ENCODE measurements around the gene KIF25.

Gene KIF25, protein sequence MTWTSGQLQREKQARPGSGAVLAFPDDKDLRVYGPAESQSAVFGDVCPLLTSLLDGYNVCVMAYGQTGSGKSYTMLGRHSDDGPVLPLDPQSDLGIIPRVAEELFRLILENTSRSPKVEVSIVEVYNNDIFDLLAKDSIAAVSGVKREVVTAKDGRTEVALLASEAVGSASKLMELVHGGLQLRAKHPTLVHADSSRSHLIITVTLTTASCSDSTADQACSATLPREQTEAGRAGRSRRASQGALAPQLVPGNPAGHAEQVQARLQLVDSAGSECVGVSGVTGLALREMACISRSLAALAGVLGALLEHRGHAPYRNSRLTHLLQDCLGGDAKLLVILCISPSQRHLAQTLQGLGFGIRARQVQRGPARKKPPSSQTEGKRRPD

GRCh38 chr6:167997642-167998041, at the start of gene KIF25:
Gene KIF25 (plus strand): TSS chr6:167997671. CDS start chr6:168029586, 31,915 bp downstream.
- Histone ChIP-seq H3K27ac (ENCODE audit: low read depth, low read length) (no peak within 1 kb of the TSS), H3K36me3 (ENCODE audit: control insufficient read depth, insufficient read depth, low read length) (no peaks in the 10 kb centered on the region), H3K9ac (ENCODE audit: low read length) (no peak within 1 kb of the TSS), H3K4me1 (ENCODE audit: control insufficient read depth, insufficient read depth, low read length) (no peaks in the 10 kb centered on the region), H3K4me3 (ENCODE audit: low read length) (no peak within 1 kb of the TSS), H3K27me3 (ENCODE audit: control insufficient read depth, insufficient read depth, low read length) (no peaks in the 10 kb centered on the region)

DNA sequence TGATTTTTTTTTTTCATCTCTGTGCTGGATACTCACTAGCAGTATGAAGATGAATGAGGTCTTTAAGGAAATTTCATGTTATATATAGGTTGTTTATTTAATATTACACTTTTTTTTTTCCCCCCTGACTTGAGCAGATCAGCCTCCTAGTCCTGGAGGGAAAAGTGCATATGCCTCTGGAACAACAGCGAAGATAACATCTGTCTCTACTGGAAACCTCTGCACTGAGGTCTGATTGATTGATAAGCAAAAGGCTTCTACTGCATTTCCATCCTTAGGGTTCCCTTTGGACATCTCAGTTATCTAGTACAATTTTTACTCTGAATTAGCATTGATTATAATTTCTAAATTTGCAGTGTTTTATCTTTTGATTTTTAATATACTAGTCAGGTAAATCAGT, 49.8 kb upstream of the KIF25 start:
- no peak overlapping the region for H3K27ac ChIP-seq (ENCODE audit: low read depth, low read length)
- peaks cover 27% of the 10 kb centered on the region for H3K36me3 ChIP-seq (ENCODE audit: control insufficient read depth, insufficient read depth, low read length)
- no peaks in the 10 kb centered on the region for H3K27me3 ChIP-seq (ENCODE audit: control insufficient read depth, insufficient read depth, low read length)
- no peaks in the 10 kb centered on the region for H3K4me1 ChIP-seq (ENCODE audit: control insufficient read depth, insufficient read depth, low read length)
- H3K9ac ChIP-seq (ENCODE audit: low read length), result no peak overlapping the region
- no peak overlapping the region for H3K4me3 ChIP-seq (ENCODE audit: low read length)

- Histone ChIP-seq H3K27ac (ENCODE audit: low read depth, low read length) (no peak overlapping the region), H3K4me3 (ENCODE audit: low read length) (no peak overlapping the region), H3K27me3 (ENCODE audit: control insufficient read depth, insufficient read depth, low read length) (no peaks in the 10 kb centered on the region), H3K4me1 (ENCODE audit: control insufficient read depth, insufficient read depth, low read length) (no peaks in the 10 kb centered on the region), H3K36me3 (ENCODE audit: control insufficient read depth, insufficient read depth, low read length) (peaks cover 24% of the 10 kb centered on the region), H3K9ac (ENCODE audit: low read length) (no peak overlapping the region)
These were observed 48.8 kb upstream of the KIF25 start for GRCh38 chr6:167948716-167949115.

DNA sequence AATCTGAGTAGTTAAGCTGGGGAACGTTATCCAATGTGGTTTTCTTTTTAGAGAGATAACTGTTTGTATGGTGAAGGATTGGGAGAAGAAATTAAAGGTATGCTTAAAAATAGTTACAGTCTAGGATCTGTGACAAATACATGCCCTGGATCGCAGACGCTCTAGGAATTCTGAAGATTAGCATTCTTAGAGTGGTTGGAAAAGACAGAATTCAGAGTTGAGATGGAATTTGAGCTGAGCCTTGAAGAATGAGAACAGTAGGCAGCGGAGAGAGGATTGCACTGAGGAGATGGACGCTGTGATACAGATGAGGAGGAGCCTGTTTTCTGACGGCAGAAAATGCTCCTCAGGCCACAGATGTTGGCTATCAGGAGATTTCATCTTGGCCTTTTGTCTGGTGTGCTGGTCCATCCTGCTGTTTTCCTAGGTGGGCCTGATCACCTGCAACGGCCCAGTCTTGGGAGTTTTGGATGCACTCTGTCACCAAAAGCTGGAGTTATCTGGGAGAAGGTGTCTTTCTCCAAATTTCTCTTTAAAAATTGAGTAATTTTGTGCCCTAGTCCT, 48.3 kb upstream of the KIF25 start:
- no peak overlapping the region for H3K4me3 ChIP-seq (ENCODE audit: low read length)
- H3K27ac ChIP-seq (ENCODE audit: low read depth, low read length), result no peak overlapping the region
- H3K36me3 ChIP-seq (ENCODE audit: control insufficient read depth, insufficient read depth, low read length), result peaks cover 24% of the 10 kb centered on the region
- no peaks in the 10 kb centered on the region for H3K4me1 ChIP-seq (ENCODE audit: control insufficient read depth, insufficient read depth, low read length)
- H3K27me3 ChIP-seq (ENCODE audit: control insufficient read depth, insufficient read depth, low read length), result no peaks in the 10 kb centered on the region
- H3K9ac ChIP-seq (ENCODE audit: low read length), result no peak overlapping the region

- Histone ChIP-seq H3K36me3 (ENCODE audit: control insufficient read depth, insufficient read depth, low read length) (peaks cover 20% of the 10 kb centered on the region), H3K27me3 (ENCODE audit: control insufficient read depth, insufficient read depth, low read length) (no peaks in the 10 kb centered on the region), H3K4me3 (ENCODE audit: low read length) (no peak overlapping the region), H3K27ac (ENCODE audit: low read depth, low read length) (no peak overlapping the region), H3K4me1 (ENCODE audit: control insufficient read depth, insufficient read depth, low read length) (no peaks in the 10 kb centered on the region), H3K9ac (ENCODE audit: low read length) (no peak overlapping the region)
These were observed 45.5 kb upstream of the KIF25 start for GRCh38 chr6:167951781-167952511.

DNA sequence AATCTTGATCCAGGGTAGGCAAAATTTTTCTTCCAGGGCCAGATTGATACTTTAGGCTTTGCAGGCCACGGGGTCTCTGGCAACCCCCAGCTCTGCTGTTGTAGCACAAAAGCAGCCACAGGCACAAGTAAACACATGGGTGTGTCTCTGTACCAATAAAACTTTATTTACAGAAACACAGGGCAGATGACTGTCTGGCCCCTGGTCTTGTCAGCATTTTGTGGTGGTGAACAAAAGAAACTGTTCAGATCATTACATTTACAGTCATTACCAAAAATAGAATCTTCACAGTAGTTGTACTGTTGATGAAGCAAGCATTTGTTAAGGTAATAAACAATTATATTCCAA, 45.0 kb upstream of the KIF25 start:
- no peaks in the 10 kb centered on the region for H3K4me1 ChIP-seq (ENCODE audit: control insufficient read depth, insufficient read depth, low read length)
- H3K4me3 ChIP-seq (ENCODE audit: low read length), result no peak overlapping the region
- H3K36me3 ChIP-seq (ENCODE audit: control insufficient read depth, insufficient read depth, low read length), result peaks cover 20% of the 10 kb centered on the region
- H3K9ac ChIP-seq (ENCODE audit: low read length), result no peak overlapping the region
- H3K27ac ChIP-seq (ENCODE audit: low read depth, low read length), result no peak overlapping the region
- no peaks in the 10 kb centered on the region for H3K27me3 ChIP-seq (ENCODE audit: control insufficient read depth, insufficient read depth, low read length)

DNA sequence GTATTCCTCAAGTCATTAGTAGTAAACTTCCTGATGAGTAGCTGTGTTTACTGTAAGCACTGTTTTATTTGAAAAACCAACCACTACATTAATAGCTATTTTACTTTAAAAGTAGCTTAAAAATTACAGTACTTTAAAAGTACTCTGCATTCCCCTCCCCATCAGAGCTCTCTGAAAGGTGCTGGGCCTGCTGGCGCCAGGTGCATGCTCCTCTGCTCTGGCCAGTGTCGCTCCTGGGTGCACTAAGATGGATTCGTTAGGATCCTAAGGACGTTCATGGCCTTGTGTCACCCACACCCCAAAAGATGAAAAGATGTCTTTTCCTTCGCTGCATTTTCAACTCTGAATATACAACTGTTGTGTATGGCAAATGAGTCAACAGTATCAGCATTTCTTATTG, 43.9 kb upstream of the KIF25 start:
- Histone ChIP-seq H3K27me3 (ENCODE audit: control insufficient read depth, insufficient read depth, low read length) (no peaks in the 10 kb centered on the region), H3K36me3 (ENCODE audit: control insufficient read depth, insufficient read depth, low read length) (peaks cover 20% of the 10 kb centered on the region), H3K4me1 (ENCODE audit: control insufficient read depth, insufficient read depth, low read length) (no peaks in the 10 kb centered on the region), H3K4me3 (ENCODE audit: low read length) (no peak overlapping the region), H3K27ac (ENCODE audit: low read depth, low read length) (no peak overlapping the region), H3K9ac (ENCODE audit: low read length) (no peak overlapping the region)

DNA sequence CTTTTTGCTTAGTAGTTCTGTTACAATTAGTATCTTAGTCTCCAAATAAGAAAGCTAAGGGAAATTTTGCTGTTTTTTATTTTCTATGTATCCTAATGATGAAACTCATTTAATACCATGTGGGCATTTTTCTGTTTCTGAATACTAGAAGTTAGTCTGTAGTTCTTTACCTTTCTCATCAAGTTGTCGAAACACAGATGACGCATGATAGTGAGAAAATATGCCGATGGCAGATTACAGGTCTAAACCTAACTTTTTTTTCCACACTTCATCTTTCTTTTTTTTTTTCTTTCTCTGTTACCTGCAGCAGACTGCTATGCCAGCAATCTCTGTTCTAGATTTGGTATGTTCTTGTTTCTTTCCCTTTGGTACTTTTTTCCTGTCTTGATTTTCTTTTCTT, 43.3 kb upstream of the KIF25 start:
- Histone ChIP-seq H3K4me1 (ENCODE audit: control insufficient read depth, insufficient read depth, low read length) (no peaks in the 10 kb centered on the region), H3K4me3 (ENCODE audit: low read length) (no peak overlapping the region), H3K36me3 (ENCODE audit: control insufficient read depth, insufficient read depth, low read length) (peaks cover 16% of the 10 kb centered on the region), H3K27ac (ENCODE audit: low read depth, low read length) (no peak overlapping the region), H3K27me3 (ENCODE audit: control insufficient read depth, insufficient read depth, low read length) (no peaks in the 10 kb centered on the region), H3K9ac (ENCODE audit: low read length) (no peak overlapping the region)

- Histone ChIP-seq H3K4me1 (ENCODE audit: control insufficient read depth, insufficient read depth, low read length) (no peaks in the 10 kb centered on the region), H3K9ac (ENCODE audit: low read length) (no peak overlapping the region), H3K36me3 (ENCODE audit: control insufficient read depth, insufficient read depth, low read length) (peaks cover 6% of the 10 kb centered on the region), H3K27me3 (ENCODE audit: control insufficient read depth, insufficient read depth, low read length) (no peaks in the 10 kb centered on the region), H3K4me3 (ENCODE audit: low read length) (no peak overlapping the region), H3K27ac (ENCODE audit: low read depth, low read length) (no peak overlapping the region)
These were observed 41.0 kb upstream of the KIF25 start for GRCh38 chr6:167956491-167956890.

GRCh38 chr6:167956983-167957492, 40.4 kb upstream of the KIF25 start:
- H3K27ac ChIP-seq (ENCODE audit: low read depth, low read length), result no peak overlapping the region
- no peaks in the 10 kb centered on the region for H3K27me3 ChIP-seq (ENCODE audit: control insufficient read depth, insufficient read depth, low read length)
- no peak overlapping the region for H3K4me3 ChIP-seq (ENCODE audit: low read length)
- peaks cover 2% of the 10 kb centered on the region for H3K36me3 ChIP-seq (ENCODE audit: control insufficient read depth, insufficient read depth, low read length)
- H3K9ac ChIP-seq (ENCODE audit: low read length), result no peak overlapping the region
- no peaks in the 10 kb centered on the region for H3K4me1 ChIP-seq (ENCODE audit: control insufficient read depth, insufficient read depth, low read length)

DNA sequence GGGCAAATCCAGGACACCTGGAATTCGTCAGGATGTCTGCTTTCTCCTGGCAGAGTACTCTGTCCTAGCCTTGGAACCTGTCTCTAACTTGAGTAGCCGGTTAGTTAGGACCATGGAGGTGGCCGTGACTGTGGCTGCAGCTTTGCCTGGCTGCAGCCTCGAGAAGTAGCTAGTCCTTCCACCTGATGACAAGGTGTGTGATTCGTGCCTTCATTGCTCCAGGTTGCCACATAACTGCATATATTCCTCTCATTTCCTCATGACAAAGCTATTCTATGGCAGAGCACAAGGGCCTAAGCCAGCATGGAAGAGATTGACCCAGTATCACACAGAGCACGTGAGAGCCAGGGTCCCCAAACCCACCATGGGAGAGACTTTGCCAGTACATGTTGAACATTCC, 39.8 kb upstream of the KIF25 start:
- H3K4me1 ChIP-seq (ENCODE audit: control insufficient read depth, insufficient read depth, low read length), result no peaks in the 10 kb centered on the region
- no peak overlapping the region for H3K27ac ChIP-seq (ENCODE audit: low read depth, low read length)
- H3K27me3 ChIP-seq (ENCODE audit: control insufficient read depth, insufficient read depth, low read length), result no peaks in the 10 kb centered on the region
- no peaks in the 10 kb centered on the region for H3K36me3 ChIP-seq (ENCODE audit: control insufficient read depth, insufficient read depth, low read length)
- H3K4me3 ChIP-seq (ENCODE audit: low read length), result no peak overlapping the region
- H3K9ac ChIP-seq (ENCODE audit: low read length), result no peak overlapping the region

GRCh38 chr6:167960579-167960978, 36.9 kb upstream of the KIF25 start:
- no peak overlapping the region for H3K9ac ChIP-seq (ENCODE audit: low read length)
- H3K4me1 ChIP-seq (ENCODE audit: control insufficient read depth, insufficient read depth, low read length), result no peaks in the 10 kb centered on the region
- H3K27me3 ChIP-seq (ENCODE audit: control insufficient read depth, insufficient read depth, low read length), result no peaks in the 10 kb centered on the region
- H3K4me3 ChIP-seq (ENCODE audit: low read length), result no peak overlapping the region
- H3K27ac ChIP-seq (ENCODE audit: low read depth, low read length), result no peak overlapping the region
- peaks cover 3% of the 10 kb centered on the region for H3K36me3 ChIP-seq (ENCODE audit: control insufficient read depth, insufficient read depth, low read length)

All from rectal smooth muscle tissue (tissue), 1 donor.